ENCODE data around the gene SFTPA2. TPM values are rescaled to one million over a fixed set of nuclear protein-coding genes. Genes with fewer than 3 reads are reported as not detected.
"Not testable (repeated sequence)": the region's sequence is repeated elsewhere in the genome, so short reads cannot be mapped to it uniquely, and the experiment has no call there.

Gene SFTPA2
- total RNA-seq, 1 donor from 2014 or later: not detected

GRCh38 chr10:79521751-79522150, 38.5 kb downstream of the SFTPA2 start:
- H3K27ac Mint-ChIP-seq; H3K36me3 Mint-ChIP-seq (ENCODE audit: low read depth); DNase-seq (ENCODE audit: low spot score); H3K9me3 Mint-ChIP-seq; intact Hi-C loops (cut with micrococcal nuclease); H3K4me1 Mint-ChIP-seq (ENCODE audit: low read depth); H3K4me3 Mint-ChIP-seq (ENCODE audit: low read depth); H3K27me3 Mint-ChIP-seq (ENCODE audit: low read depth): not testable (repeated sequence)

DNA sequence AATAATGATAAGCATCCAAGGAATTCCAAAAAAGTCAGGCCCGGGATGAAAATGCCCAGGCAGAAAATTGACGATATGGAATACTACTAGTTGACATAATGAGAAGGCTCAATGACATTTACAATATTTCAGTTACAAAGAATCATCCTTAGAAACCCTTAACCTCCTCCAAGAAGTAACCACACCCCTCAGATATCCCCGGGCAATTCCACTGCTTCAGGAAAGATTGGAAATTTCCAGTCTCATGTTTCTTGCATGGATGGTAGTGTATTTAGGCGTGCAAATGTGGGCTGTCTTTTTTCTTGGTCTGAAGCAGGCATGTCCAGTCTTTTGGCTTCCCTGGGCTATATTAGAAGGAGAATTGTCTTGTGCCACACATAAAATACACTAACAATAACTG, 42.6 kb downstream of the SFTPA2 start:
- H3K27ac Mint-ChIP-seq; H3K4me3 Mint-ChIP-seq (ENCODE audit: low read depth); H3K36me3 Mint-ChIP-seq (ENCODE audit: low read depth); H3K9me3 Mint-ChIP-seq; H3K4me1 Mint-ChIP-seq (ENCODE audit: low read depth); DNase-seq (ENCODE audit: low spot score); intact Hi-C loops (cut with micrococcal nuclease): not testable (repeated sequence)
- peaks cover 16% of the 10 kb centered on the region for H3K27me3 Mint-ChIP-seq (ENCODE audit: low read depth)

DNA sequence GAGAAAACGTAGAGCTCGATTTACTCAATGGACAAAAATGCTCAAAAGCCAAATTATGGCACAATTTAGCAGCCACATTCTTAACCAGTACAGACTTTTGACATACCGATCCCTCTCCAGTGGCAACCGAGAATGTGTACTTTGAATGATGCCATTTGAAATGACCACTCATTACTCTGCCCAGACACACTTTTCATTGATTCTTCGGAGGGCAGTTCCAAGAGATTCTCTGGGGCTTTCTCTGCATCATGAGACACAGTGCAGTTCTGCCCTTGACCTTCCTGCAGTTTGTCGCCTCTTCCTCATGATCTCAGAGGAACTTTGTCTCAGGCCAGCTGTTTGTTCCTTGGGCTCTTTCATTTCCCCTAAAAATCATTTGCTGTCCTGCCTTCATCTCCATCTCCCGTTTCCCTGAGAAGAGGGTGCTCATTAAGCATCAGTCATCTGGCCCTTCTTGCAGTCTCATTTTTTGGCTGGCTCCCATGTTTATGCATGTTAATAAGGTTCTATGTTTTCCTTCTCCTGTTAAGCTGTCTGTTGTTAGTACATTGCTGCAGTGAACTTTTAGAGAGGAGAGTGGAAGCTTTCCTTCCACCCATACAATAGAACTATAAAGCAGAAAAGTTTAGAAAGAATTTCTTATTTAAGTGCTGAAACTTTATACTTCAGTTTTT, 43.5 kb downstream of the SFTPA2 start:
- intact Hi-C loops (cut with micrococcal nuclease); DNase-seq (ENCODE audit: low spot score); H3K36me3 Mint-ChIP-seq (ENCODE audit: low read depth); H3K4me3 Mint-ChIP-seq (ENCODE audit: low read depth); H3K27ac Mint-ChIP-seq; H3K9me3 Mint-ChIP-seq; H3K4me1 Mint-ChIP-seq (ENCODE audit: low read depth): not testable (repeated sequence)
- peaks cover 16% of the 10 kb centered on the region for H3K27me3 Mint-ChIP-seq (ENCODE audit: low read depth)

DNA sequence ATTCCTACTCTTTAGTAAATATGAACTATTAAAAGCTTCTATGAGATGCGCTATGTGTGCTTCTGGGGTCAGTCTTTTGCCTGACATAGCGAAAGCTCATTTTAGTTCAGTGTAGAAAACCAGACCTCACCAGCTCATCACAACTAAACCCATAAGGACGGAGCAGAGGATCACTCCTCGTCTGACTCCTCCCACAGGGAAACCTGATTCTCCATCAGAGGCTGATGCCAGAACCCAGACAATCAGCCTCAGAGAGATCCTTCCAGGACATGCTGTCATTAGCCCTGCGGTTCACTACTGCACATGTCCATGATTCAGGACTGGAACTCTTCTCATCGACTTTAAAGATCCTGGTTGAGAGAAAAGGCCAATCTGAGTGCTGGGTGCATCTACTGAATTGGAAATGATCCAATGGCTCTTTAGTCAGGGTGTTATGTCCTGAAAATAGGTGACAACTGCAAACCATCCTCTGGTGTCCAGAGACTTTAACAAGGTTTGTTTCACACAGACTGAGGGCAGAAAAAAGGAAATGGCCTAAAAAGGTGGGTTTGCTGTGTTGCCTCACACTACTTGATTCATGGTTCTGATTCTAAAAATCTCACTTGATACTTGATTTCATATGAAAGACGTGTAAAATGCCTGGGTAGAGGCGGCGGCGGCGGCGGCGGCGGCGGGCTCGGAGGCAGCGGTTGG, 48.2 kb downstream of the SFTPA2 start, which contains the start of gene EIF5AL1:
TSS of gene EIF5AL1 (plus strand) at position 643 of the 693 bp plus-strand sequence. CDS start 117 bp downstream, outside the sequence.
- H3K27me3 Mint-ChIP-seq (ENCODE audit: low read depth): peaks cover 22% of the 10 kb centered on the region
- intact Hi-C loops (cut with micrococcal nuclease); H3K4me1 Mint-ChIP-seq (ENCODE audit: low read depth); H3K27ac Mint-ChIP-seq; H3K36me3 Mint-ChIP-seq (ENCODE audit: low read depth); H3K4me3 Mint-ChIP-seq (ENCODE audit: low read depth); H3K9me3 Mint-ChIP-seq; DNase-seq (ENCODE audit: low spot score): not testable (repeated sequence)

DNA sequence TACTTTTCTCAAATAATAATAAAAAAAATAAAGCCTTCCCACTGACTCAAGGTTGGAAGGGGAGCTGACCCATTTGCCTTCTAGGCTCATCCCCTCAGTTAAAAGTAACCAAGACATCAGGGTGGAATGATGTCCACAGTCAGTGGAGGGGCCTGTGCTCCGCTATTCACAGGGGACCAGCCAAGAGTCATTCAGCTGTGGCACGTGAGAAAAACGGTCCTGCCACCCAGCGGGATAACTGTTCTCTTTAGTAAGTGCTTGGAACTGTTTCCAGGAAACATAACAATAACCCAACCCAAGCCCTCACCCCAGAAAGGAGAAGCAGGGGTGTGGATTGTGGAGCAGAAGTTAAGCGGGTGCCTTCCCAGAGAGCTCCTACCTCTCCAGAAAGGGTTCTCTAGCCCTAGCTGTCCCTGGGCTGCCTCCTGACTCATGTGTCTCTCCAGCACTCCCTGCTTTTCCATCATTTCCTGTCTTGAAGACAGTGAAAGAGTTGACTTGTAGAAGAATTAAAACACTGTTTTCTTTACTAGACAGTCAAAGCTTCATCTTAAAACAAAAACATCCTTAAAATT, 50.2 kb downstream of the SFTPA2 start:
- H3K9me3 Mint-ChIP-seq; H3K27ac Mint-ChIP-seq; DNase-seq (ENCODE audit: low spot score); H3K36me3 Mint-ChIP-seq (ENCODE audit: low read depth); H3K4me3 Mint-ChIP-seq (ENCODE audit: low read depth): not testable (repeated sequence)
- peaks cover 11% of the 10 kb centered on the region for H3K4me1 Mint-ChIP-seq (ENCODE audit: low read depth)
- peaks cover 17% of the 10 kb centered on the region for H3K27me3 Mint-ChIP-seq (ENCODE audit: low read depth)
- intact Hi-C loops (cut with micrococcal nuclease): loop anchor here (10.0 kb wide), 1 partner anchor 745 kb away; no protein-coding TSS in a partner anchor

GRCh38 chr10:79509306-79509933, 50.8 kb downstream of the SFTPA2 start:
- Mint-ChIP-seq H3K27me3 (ENCODE audit: low read depth) (peaks cover 16% of the 10 kb centered on the region), H3K4me1 (ENCODE audit: low read depth) (peaks cover 11% of the 10 kb centered on the region)
- not testable (repeated sequence) for H3K27ac Mint-ChIP-seq; H3K4me3 Mint-ChIP-seq (ENCODE audit: low read depth); DNase-seq (ENCODE audit: low spot score); H3K36me3 Mint-ChIP-seq (ENCODE audit: low read depth); H3K9me3 Mint-ChIP-seq
- intact Hi-C loops (cut with micrococcal nuclease): loop anchor here (10.0 kb wide), 1 partner anchor 745 kb away; no protein-coding TSS in a partner anchor

DNA sequence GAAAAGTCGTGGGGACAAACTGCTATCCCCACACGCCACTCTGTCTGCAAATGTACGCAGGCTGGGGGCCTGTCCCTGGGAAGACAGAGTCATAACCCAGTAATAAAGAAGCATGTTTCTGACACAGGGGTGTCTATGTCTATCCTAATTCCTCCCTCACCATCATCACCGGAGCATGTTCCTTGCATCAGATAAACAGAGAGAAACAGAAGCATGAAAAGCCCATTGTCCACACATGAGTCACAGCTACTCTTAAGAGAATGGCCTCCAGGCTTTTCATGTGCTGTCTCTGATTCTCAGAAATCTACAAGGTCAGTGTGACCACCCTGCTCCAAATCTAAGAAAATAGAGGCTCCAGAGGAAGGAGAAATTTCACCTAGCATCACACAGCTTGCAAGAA, 52.0 kb downstream of the SFTPA2 start:
- not testable (repeated sequence) for H3K4me3 Mint-ChIP-seq (ENCODE audit: low read depth); H3K36me3 Mint-ChIP-seq (ENCODE audit: low read depth); DNase-seq (ENCODE audit: low spot score); H3K27ac Mint-ChIP-seq; H3K9me3 Mint-ChIP-seq
- intact Hi-C loops (cut with micrococcal nuclease): loop anchor here (10.0 kb wide), 1 partner anchor 747 kb away; no protein-coding TSS in a partner anchor
- Mint-ChIP-seq H3K27me3 (ENCODE audit: low read depth) (peaks cover 17% of the 10 kb centered on the region), H3K4me1 (ENCODE audit: low read depth) (peaks cover 11% of the 10 kb centered on the region)

DNA sequence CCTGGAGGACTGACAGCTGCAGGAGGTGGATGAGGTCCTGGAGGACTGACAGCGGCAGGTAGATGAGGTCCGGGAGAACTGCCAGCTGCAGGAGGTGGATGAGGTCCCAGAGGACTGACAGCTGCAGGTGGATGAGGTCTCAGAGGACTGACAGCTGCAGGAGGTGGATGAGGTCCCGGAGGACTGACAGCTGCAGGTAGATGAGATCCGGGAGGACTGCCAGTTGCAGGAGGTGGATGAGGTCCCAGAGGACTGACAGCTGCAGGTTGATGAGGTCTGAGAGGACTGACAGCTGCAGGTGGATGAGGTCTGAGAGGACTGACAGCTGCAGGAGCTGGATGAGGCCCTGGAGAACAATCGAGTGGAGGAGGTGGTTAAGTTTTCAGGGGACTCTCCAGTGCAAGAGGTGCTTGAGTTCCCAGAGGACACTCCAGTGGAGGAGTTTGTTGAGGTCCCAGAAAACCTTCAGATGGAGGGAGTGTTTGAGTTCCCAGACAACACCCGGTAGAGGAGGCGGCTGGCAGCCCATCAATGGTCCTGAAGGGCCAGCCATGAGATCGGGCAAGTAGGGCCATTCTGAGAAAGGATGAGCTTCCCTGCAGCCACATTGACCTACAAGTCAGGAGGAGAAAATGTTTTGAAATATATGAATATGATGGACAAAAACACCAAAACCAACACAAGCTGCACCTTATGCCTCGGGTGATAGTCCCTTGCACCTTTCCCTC, 52.6 kb downstream of the SFTPA2 start:
- Mint-ChIP-seq H3K36me3 (ENCODE audit: low read depth) (no peaks in the 10 kb centered on the region), H3K9me3 (no peaks in the 10 kb centered on the region), H3K4me1 (ENCODE audit: low read depth) (peaks cover 11% of the 10 kb centered on the region), H3K4me3 (ENCODE audit: low read depth) (no peak overlapping the region), H3K27ac (no peak overlapping the region), H3K27me3 (ENCODE audit: low read depth) (peaks cover 23% of the 10 kb centered on the region)
- no peak for DNase-seq (ENCODE audit: low spot score)
- intact Hi-C loops (cut with micrococcal nuclease): loop anchor here (10.0 kb wide), 1 partner anchor 747 kb away; no protein-coding TSS in a partner anchor

Other genes starting within 250 kb of the SFTPA2 start
- gene PPIF, start 212.9 kb downstream of the SFTPA2 start, total RNA-seq: 119 and 120 TPM in 2 replicates
- 2.1 and 2.6 TPM in 2 replicates for gene ZCCHC24, start 114.8 kb downstream of the SFTPA2 start, total RNA-seq
- 0.23 and 0.32 TPM in 2 replicates for gene EIF5AL1, start 47.9 kb downstream of the SFTPA2 start, total RNA-seq
- not detected in 2 replicates for gene SFTPA1, start 50.5 kb upstream of the SFTPA2 start, total RNA-seq
- 0.59 and 1.1 TPM in 2 replicates for gene NUTM2B, start 142.8 kb upstream of the SFTPA2 start, total RNA-seq

Data from activated T-helper 2 cell treated with anti-CD3 and anti-CD28 coated beads, Interferon-gamma antibody, Interleukin-2, Interleukin-4, amounts not matched to agents 10 μg/mL and 5 μg/mL and 100 μg/mL, durations not matched to agents 14 hours and 24 hours and 36 hours (primary cell).